GM12801 (cell line): ENCODE results near the gene CNTN4.

Experiments used
- TF ChIP-seq, protein P1 (sequence below): IDR thresholded peaks from one replicate; pipeline ENCODE4 v1.5.1; 2011; ENCODE audit warnings: control low read depth; ENCODE audit not compliant: insufficient read length; ENCODE audit errors: extremely low read depth

CNTN4 gene

DNA sequence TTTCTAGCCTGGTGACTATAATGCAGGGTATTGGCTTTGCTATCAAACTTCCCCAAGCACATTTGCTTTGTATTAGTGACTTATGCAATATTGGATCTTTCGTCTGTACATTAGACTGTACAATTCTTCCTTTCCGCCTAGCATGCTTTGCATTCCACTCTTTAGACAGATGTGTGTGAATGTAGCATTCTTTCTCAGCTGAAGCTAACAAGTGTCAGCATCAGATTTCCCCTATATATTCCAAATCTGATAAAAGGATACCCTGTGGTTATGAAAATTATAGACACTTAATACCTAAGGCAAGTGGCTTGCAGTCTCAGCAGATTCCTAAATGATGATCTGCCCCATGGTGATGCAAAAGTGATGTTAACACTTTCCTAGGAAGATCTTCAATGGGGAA lies 360.1 kb downstream of the CNTN4 start:
- TF ChIP-seq, protein P1, sequence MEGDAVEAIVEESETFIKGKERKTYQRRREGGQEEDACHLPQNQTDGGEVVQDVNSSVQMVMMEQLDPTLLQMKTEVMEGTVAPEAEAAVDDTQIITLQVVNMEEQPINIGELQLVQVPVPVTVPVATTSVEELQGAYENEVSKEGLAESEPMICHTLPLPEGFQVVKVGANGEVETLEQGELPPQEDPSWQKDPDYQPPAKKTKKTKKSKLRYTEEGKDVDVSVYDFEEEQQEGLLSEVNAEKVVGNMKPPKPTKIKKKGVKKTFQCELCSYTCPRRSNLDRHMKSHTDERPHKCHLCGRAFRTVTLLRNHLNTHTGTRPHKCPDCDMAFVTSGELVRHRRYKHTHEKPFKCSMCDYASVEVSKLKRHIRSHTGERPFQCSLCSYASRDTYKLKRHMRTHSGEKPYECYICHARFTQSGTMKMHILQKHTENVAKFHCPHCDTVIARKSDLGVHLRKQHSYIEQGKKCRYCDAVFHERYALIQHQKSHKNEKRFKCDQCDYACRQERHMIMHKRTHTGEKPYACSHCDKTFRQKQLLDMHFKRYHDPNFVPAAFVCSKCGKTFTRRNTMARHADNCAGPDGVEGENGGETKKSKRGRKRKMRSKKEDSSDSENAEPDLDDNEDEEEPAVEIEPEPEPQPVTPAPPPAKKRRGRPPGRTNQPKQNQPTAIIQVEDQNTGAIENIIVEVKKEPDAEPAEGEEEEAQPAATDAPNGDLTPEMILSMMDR = no peak

DNA sequence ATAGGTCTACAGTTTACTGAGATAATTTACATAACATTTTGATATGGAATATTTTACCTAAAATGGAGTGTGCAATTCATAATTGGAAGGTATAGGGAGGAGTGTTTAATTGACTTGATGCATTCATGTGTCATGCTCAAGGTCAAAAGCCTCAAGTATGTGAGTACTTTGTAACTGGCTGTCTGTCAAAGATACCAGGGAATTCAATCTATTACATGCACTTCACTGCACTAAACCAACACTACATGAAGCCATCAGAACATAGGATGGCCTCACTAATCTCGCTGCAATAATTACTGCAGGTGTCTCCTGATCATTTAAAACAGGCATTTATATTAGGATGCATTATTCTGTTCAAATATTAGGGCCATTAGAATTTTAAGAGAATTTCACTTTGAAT lies 367.2 kb downstream of the CNTN4 start:
- TF ChIP-seq, protein P1 = no peak

DNA sequence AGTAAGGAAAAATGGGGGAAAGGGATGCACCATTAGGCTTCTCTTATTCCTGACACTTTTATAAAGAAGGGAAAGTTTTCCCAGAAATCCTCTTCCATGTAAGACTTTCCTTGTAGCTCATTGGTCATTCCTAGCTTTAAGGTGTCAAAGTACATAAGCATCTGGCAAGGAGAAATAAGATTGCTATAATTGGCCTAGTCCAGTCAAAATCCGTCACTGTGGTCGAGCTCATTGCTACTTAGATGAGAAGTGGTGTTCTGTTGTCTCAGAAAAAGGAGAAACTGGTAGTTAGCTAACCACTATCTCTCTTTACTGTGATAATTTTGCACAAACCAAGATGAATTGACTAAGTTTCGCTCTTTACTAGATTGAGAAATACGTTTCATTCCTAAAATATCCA lies 370.1 kb downstream of the CNTN4 start:
- TF ChIP-seq, protein P1 = no peak

DNA sequence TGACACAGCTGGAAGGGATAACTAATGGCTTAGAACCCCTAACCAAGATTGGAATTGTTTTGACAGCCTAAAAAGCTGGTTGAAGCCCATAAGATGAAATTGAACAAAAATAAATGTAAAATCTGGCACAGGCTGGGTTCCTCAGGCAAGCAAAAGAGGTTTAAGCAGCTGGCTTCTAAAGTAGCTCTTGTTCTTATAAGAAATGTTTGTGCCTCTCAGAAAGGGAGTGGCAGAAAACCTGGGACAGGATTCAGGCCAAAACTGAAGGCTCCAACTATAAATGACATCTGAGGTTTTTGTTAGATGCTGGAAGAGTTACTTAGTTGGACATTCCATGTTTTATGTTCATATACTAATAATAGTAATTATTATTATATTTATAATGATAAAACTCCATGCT lies 378.3 kb downstream of the CNTN4 start:
- TF ChIP-seq, protein P1 = no peak

DNA sequence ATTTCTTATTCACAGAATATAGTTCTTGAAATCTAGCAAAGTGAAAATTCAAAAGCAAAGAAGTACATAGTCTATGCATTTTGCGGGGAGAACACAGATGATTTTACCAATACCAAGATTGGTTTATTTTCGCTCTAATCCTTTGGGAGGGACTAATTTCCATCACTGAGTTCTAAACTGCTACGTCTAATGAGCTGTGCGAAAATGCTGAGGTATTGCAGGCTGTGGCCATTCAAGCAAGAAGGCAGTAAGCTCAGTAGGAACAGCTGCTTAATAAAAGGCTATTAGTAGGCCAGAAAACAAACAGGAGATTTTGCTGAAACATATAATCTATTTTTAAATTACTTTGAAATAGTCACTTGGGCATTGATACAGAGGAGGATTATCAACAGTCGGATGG lies 379.0 kb downstream of the CNTN4 start:
- TF ChIP-seq, protein P1 = no peak

DNA sequence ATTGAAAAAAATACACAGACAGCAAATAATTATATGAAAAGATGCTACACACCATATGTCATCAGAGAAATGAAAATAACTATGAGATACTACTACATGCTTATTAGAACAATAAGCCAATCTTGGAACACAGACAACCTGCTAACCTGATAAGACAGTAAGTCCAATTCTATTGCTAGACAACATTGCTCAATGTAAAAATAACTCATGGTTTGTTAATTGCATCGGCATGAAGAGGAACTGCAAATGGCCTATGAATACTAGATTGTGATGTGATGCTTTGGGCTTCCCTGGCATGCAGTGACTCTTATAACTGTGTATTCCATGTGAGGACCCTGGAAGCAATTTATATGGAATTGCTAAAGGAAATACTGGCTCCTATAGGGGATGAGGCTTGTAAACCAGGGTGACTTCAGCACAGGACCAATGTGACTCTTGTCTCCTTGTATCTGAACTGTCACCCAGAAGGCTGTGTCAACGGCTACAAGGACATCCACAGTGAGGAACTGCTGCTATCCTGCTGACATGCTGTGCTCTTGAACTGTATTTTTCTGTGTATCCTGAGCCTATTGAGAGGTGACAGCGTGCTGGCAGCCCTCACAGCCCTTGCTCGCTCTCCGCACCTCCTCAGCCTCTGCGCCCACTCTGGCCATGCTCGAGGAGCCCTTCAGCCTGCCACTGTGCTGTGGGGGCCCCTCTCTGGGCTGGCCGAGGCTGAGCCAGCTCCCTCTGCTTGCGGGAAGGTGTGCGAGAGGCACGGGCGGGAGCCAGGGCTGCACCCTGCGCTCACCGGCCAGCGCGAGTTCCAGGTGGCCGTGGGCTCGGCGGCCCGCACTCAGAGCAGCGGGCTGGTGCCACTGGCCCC lies 385.7 kb downstream of the CNTN4 start:
- TF ChIP-seq, protein P1 = no peak

DNA sequence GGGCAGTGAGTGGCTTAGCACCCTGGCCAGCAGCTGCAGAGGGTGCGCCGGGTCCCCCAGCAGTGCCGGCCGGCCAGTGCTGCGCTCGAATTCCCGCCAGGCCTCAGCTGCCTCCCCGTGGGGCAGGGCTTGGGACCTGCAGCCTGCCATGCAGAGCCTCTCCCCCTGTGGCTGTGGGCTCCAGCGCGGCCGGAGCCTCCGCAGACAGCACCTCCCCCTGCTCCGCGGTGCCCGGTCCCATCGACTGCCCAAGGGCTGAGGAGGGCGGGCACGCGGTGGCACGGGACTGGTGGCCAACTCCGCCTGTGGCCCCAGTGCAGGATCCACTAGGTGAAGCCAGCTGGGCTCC lies 386.3 kb downstream of the CNTN4 start:
- TF ChIP-seq, protein P1 = no peak
